K562 (cell line): Measurements from ENCODE around the gene LPAR2. TPM values are rescaled to one million over a fixed set of nuclear protein-coding genes. Genes with fewer than 3 reads are reported as not detected.
A peak's percentile ranks its signal among the peaks of the same experiment; 100 is the strongest.

Experiments used
- ETV5 ChIP-seq: sonication (generic); formaldehyde crosslinking; IDR thresholded peaks from 2 replicates; pipeline ENCODE4 v1.4.0; 2020; ENCODE audit warnings: low read depth, mild to moderate bottlenecking, missing genetic modification reagents
- MAX ChIP-seq: sonication (generic); formaldehyde crosslinking; IDR thresholded peaks from 2 replicates; pipeline ENCODE4 v1.9.0; 2022; ENCODE audit warnings: mild to moderate bottlenecking, missing genetic modification reagents
- NR2C1 ChIP-seq, 2 experiments: fragments of 450-650 bp; IDR thresholded peaks; 2 replicates each; pipeline ENCODE4 v1.6.1; 2017; ENCODE audit warnings: mild to moderate bottlenecking in 2 of 2, antibody characterized with exemption in 1 of 2, inconsistent platforms in 1 of 2, missing compliant biosample characterization in 1 of 2, missing genetic modification characterization in 1 of 2
- NR4A1 ChIP-seq, 2 experiments: fragments of 250-450 bp in 1 of 2; fragments of 450-650 bp in 1 of 2; sonication (Bioruptor Pico) in 1 of 2; IDR thresholded peaks; 2 replicates each; pipeline versions ENCODE4 v1.4.0 to v1.6.1; 2016 to 2020; ENCODE audit warnings: mild to moderate bottlenecking in 2 of 2, missing compliant biosample characterization in 1 of 2, missing genetic modification characterization in 1 of 2, moderate library complexity in 1 of 2
- POLR2A ChIP-seq: fragments of 450-650 bp; conservative IDR thresholded peaks from 2 replicates; pipeline ENCODE4 v1.6.1; 2016
- RBBP5 ChIP-seq: fragments of 200-600 bp; sonication (generic); IDR thresholded peaks from 2 replicates; pipeline ENCODE4 v1.6.1; 2012; ENCODE audit warnings: borderline replicate concordance, mild to moderate bottlenecking, low read length, control low read depth, inconsistent platforms; ENCODE audit not compliant: insufficient read depth, poor library complexity, severe bottlenecking
- THRB ChIP-seq: fragments of 450-650 bp; formaldehyde crosslinking; conservative IDR thresholded peaks from 2 replicates; pipeline ENCODE4 v1.4.0; 2022; ENCODE audit warnings: mild to moderate bottlenecking, missing genetic modification characterization
- VEZF1 ChIP-seq: fragments of 200-800 bp; sonication (Bioruptor generic); IDR thresholded peaks from 2 replicates; pipeline ENCODE4 v1.6.1; 2017; ENCODE audit warnings: missing genetic modification characterization, missing compliant biosample characterization
- ZBTB11 ChIP-seq, 3 experiments: fragments of 200-800 bp in 1 of 3; fragments of 250-450 bp in 1 of 3; fragments of 450-650 bp in 1 of 3; sonication (Bioruptor Pico) in 1 of 3; sonication (Bioruptor generic) in 1 of 3; formaldehyde crosslinking in 1 of 3; IDR thresholded peaks; 2 replicates each; pipeline versions ENCODE4 v1.6.1 to v1.8.0; 2016 to 2022; ENCODE audit warnings: mild to moderate bottlenecking in 2 of 3, missing genetic modification characterization in 2 of 3, missing compliant biosample characterization in 1 of 3, moderate library complexity in 1 of 3
- ZNF12 ChIP-seq: sonication (generic); formaldehyde crosslinking; IDR thresholded peaks from 2 replicates; pipeline ENCODE4 v1.4.0; 2020; ENCODE audit warnings: mild to moderate bottlenecking, missing genetic modification reagents
- ZNF175 ChIP-seq: fragments of 200-800 bp; sonication (Bioruptor generic); IDR thresholded peaks from 2 replicates; pipeline ENCODE4 v1.6.1; 2016; ENCODE audit warnings: low read depth, mild to moderate bottlenecking, missing genetic modification characterization, missing compliant biosample characterization
- polyA plus RNA-seq, 8 experiments: library from polyadenylated mRNA; depleted of rRNA in 4 of 8; stranded (reverse) in 5 of 8; unstranded in 3 of 8; fragments of >200 nt; fragmentation: Nextera tagmentation in 2 of 8; fragmentation: Illumina TruSeq in 1 of 8; extraction: Ambion mirVana in 2 of 8; extraction: Trizol in 1 of 8; gene quantifications; 2 replicates each; pipeline versions ENCODE4 v1.2.1 to v1.2.3, GENCODE V29; 2011 to 2014; ENCODE audit warnings: inconsistent platforms in 1 of 8, missing spikeins in 1 of 8
- total RNA-seq, 7 experiments: library from RNA; depleted of rRNA in 6 of 7; stranded (reverse); fragments of >200 nt in 6 of 7; fragmentation: Illumina TruSeq in 2 of 7; extraction: Trizol in 2 of 7; gene quantifications; 2 replicates each; pipeline versions ENCODE4 v1.2.1 to v1.2.3, GENCODE V29; 2011 to 2021; ENCODE audit warnings: low replicate concordance in 1 of 7

LPAR2 gene
- total and polyA plus RNA-seq, 9 of the 15 experiments (the other 6 are each of a cell fraction or from before 2014, with no cell fraction given): 0.63 to 13.8 (median 4.4) TPM

- TF ChIP-seq VEZF1: peak; percentile 48; the same call in 1 of the 2 replicates
- TF ChIP-seq NR2C1 (IDR thresholded peaks at IDR 0.05): peak; percentile 94
- TF ChIP-seq NR2C1 (tag; IDR thresholded peaks at IDR 0.05): peak; percentile 98
- peak; percentile 87; the same call in 1 of the 2 replicates for TF ChIP-seq ETV5 (CRISPR knock-in tag)
- TF ChIP-seq ZNF12 (CRISPR knock-in tag): 0 out of 2 replicates have a peak, but pooled peaks have one; percentile 60
- peak; percentile 56; the same call in 1 of the 2 replicates for TF ChIP-seq MAX (CRISPR knock-in tag)
- peak; percentile 71; the same call in 1 of the 2 replicates for TF ChIP-seq ZNF175
- TF ChIP-seq ZBTB11 (CRISPR knock-in tag; IDR thresholded peaks at IDR 0.05): peak; percentile 46 to 93 (median 48); a peak in 4 of 6 replicates
- peak; percentile 91 for TF ChIP-seq POLR2A
- peak; percentile 97 for TF ChIP-seq RBBP5
- TF ChIP-seq NR4A1 (CRISPR knock-in tag; IDR thresholded peaks at IDR 0.05): peak; percentile 87
- peak; percentile 65; the same call in 1 of the 2 replicates for TF ChIP-seq NR4A1 (tag; IDR thresholded peaks at IDR 0.05)
- TF ChIP-seq THRB (CRISPR knock-in tag): peak; percentile 85; the same call in 1 of the 2 replicates
Measured at GRCh38 chr19:19663256-19664120, 35.5 kb upstream of the LPAR2 start, which contains the start of gene ATP13A1 (continued).
